ENCODE data around the gene SNX6. TPM values are rescaled to one million over a fixed set of nuclear protein-coding genes. Genes with fewer than 3 reads are reported as not detected.

SNX6 gene
- total RNA-seq, 1 experiment from 2014 or later: 69.3 TPM

DNA sequence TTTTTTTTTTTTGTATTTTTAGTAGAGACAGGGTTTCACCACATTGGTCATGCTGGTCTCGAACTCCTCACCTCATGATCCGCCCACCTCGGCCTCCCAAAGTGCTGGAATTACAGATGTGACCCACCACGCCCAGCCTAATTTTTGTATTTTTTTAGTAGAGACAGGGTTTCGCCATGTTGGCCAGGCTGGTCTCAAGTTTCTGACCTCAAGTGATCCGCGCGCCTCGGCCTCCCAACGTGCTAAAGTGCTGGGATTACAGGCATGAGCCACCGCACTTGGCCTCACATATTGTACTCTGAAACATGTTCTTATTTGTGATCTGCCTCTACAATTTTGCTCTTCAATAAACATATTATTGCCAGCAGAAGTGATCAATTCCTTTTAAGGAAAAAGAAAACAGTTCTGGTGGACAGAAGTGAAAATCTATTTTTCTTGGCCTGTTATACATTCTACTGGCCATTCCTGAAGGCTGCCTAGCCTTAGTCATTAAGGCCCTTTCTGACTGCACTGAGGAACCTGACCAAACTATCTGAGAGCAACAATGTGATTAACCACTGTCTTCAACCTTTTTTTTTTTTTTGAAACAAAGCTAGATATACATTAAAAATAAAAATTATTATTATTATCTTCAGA is 36.1 kb downstream of the SNX6 start:
- H3K9me3 Mint-ChIP-seq: no peaks in the 10 kb centered on the region
- H2BK15ac ChIP-seq (ENCODE audit: low read depth, low read length): no peak overlapping the region

More for the DNA sequence above, 36.1 kb downstream of the SNX6 start:
- no peak overlapping the region for H3K27ac ChIP-seq (ENCODE audit: insufficient read length, low read depth, low read length)
- H3K4me1 ChIP-seq (ENCODE audit: insufficient read depth, low read length): no peaks in the 10 kb centered on the region
- no peak overlapping the region for H4K8ac ChIP-seq (replicated peaks; ENCODE audit: insufficient read length, low read depth, low read length)
- H3K23me2 ChIP-seq (ENCODE audit: insufficient read length, low read depth, low read length, poor library complexity, severe bottlenecking): no peaks in the 10 kb centered on the region
- no peak overlapping the region for H3K4ac ChIP-seq (ENCODE audit: low read depth, low read length)
- TF ChIP-seq, protein P1, sequence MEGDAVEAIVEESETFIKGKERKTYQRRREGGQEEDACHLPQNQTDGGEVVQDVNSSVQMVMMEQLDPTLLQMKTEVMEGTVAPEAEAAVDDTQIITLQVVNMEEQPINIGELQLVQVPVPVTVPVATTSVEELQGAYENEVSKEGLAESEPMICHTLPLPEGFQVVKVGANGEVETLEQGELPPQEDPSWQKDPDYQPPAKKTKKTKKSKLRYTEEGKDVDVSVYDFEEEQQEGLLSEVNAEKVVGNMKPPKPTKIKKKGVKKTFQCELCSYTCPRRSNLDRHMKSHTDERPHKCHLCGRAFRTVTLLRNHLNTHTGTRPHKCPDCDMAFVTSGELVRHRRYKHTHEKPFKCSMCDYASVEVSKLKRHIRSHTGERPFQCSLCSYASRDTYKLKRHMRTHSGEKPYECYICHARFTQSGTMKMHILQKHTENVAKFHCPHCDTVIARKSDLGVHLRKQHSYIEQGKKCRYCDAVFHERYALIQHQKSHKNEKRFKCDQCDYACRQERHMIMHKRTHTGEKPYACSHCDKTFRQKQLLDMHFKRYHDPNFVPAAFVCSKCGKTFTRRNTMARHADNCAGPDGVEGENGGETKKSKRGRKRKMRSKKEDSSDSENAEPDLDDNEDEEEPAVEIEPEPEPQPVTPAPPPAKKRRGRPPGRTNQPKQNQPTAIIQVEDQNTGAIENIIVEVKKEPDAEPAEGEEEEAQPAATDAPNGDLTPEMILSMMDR (conservative IDR thresholded peaks at IDR 0.05): no peak
- H3K36me3 Mint-ChIP-seq (ENCODE audit: insufficient read depth in 1 of 3, low read depth in 3 of 3): peaks cover 45 to 83% (median 81%) of the 10 kb centered on the region in 3 experiments; a peak in 6 of 7 replicates
- no peak overlapping the region for H4K5ac ChIP-seq (ENCODE audit: insufficient read length, low read depth, low read length)
- no peak overlapping the region for H3K9ac ChIP-seq (ENCODE audit: extremely low read depth, insufficient read length, low read length)
- no peaks in the 10 kb centered on the region for H3K9me3 ChIP-seq (ENCODE audit: control insufficient read depth, low read depth, low read length)
- H2BK120ac ChIP-seq (ENCODE audit: low read depth, low read length, poor library complexity, severe bottlenecking): no peak overlapping the region
- H3K27me3 ChIP-seq (ENCODE audit: insufficient read depth, low read length): no peaks in the 10 kb centered on the region
- no CpG with 5 or more reads among the region's 11 CpGs for WGBS (ENCODE audit: extremely low coverage, insufficient read length, low lambda C conversion rate)
- no peak overlapping the region for H3K27ac Mint-ChIP-seq
- H3K4me1 Mint-ChIP-seq: no peaks in the 10 kb centered on the region
- H3K79me1 ChIP-seq (ENCODE audit: insufficient read depth, low read depth, low read length, poor library complexity, severe bottlenecking): no peaks in the 10 kb centered on the region
- no peak overlapping the region for H2AK5ac ChIP-seq (ENCODE audit: insufficient read length, low read length)
- no peak overlapping the region for H3K18ac ChIP-seq (ENCODE audit: insufficient read length, low read depth, low read length)
- H3K23ac ChIP-seq (ENCODE audit: insufficient read length, low read depth, low read length): no peak overlapping the region
- H3K14ac ChIP-seq (ENCODE audit: insufficient read depth, low read length): no peak overlapping the region
- H3T11ph ChIP-seq (ENCODE audit: low read length): no peak overlapping the region
- no peak overlapping the region for H2BK12ac ChIP-seq (ENCODE audit: insufficient read length, low read depth, low read length)
- peaks cover 3% of the 10 kb centered on the region for H4K20me1 ChIP-seq (ENCODE audit: control insufficient read depth, insufficient read depth, insufficient read length)
- H3K79me2 ChIP-seq (ENCODE audit: insufficient read depth, low read length): no peaks in the 10 kb centered on the region
- H3K4me2 ChIP-seq (ENCODE audit: insufficient read depth, insufficient read length, low read length): no peak overlapping the region
- no peaks in the 10 kb centered on the region for H3K27me3 Mint-ChIP-seq (ENCODE audit: low read depth)
- H4K91ac ChIP-seq (ENCODE audit: insufficient read length, low read depth, low read length): no peak overlapping the region
- H2BK5ac ChIP-seq (ENCODE audit: insufficient read length, low read length): no peak overlapping the region
- H3K4me3 Mint-ChIP-seq: no peak overlapping the region
- no peak overlapping the region for H2BK20ac ChIP-seq (ENCODE audit: low read depth, low read length, poor library complexity, severe bottlenecking)
- H2AFZ ChIP-seq (ENCODE audit: low read length): no peak overlapping the region
- no peak overlapping the region for H3K56ac ChIP-seq (ENCODE audit: insufficient read length, low read depth, low read length)
- DNase-seq: no peak

Data from H9 (cell line).